H1 (cell line): ENCODE measurements around the gene SKA3. TPM values are rescaled to one million over a fixed set of nuclear protein-coding genes. Genes with fewer than 3 reads are reported as not detected.

Experiments used
- CTCF ChIA-PET: fragments of 300-600 bp; sonication (Branson Sonifier 250); formaldehyde crosslinking; loops from one replicate; lab custom pipeline; 2021; ENCODE audit not compliant: partially characterized antibody; lab: Charles Lee
- POLR2A ChIA-PET: fragments of 300-600 bp; sonication (Branson Sonifier 250); formaldehyde crosslinking; loops from one replicate; lab custom pipeline; 2021; ENCODE audit warnings: inconsistent platforms; ENCODE audit not compliant: partially characterized antibody; lab: Charles Lee
- DNase-seq, 2 experiments: peaks; one replicate each; pipeline versions ENCODE4 v3.0.0 to v3.0.0-alpha.2; 2010 to 2022; ENCODE audit warnings: low spot score in 2 of 2, low read depth in 1 of 2, mixed read lengths in 1 of 2
- FAIRE-seq: peaks from 2 replicates; lab custom pipeline; 2011; peaks lifted over from hg19 to GRCh38; lab: Jason Lieb, UNC
- H2AFZ ChIP-seq: 2 replicates; pipeline ENCODE4 v1.8.1; 2012; ENCODE audit warnings: low read length, inconsistent platforms
- H2AK5ac ChIP-seq: 2 replicates; pipeline ENCODE4 v1.6.1; 2013; ENCODE audit warnings: low read depth, low read length
- H2BK120ac ChIP-seq: replicated peaks from 2 replicates; pipeline ENCODE3; 2013; ENCODE audit warnings: low read depth, low read length, inconsistent platforms
- H2BK12ac ChIP-seq: 2 replicates; pipeline ENCODE4 v1.6.1; 2013; ENCODE audit warnings: low read depth, low read length
- H2BK15ac ChIP-seq: 2 replicates; pipeline ENCODE4 v1.6.1; 2013; ENCODE audit warnings: low read length
- H2BK20ac ChIP-seq: 2 replicates; pipeline ENCODE4 v1.6.1; 2013; ENCODE audit warnings: low read length
- H2BK5ac ChIP-seq: 2 replicates; pipeline ENCODE4 v1.6.1; 2013; ENCODE audit warnings: low read depth, low read length
- H3K14ac ChIP-seq: 2 replicates; pipeline ENCODE4 v1.6.1; 2013; ENCODE audit warnings: inconsistent platforms; ENCODE audit not compliant: insufficient read length
- H3K18ac ChIP-seq: 2 replicates; pipeline ENCODE4 v1.6.1; 2013; ENCODE audit warnings: low read length; ENCODE audit errors: extremely low read depth
- H3K23ac ChIP-seq: 2 replicates; pipeline ENCODE4 v1.6.1; 2013; ENCODE audit warnings: inconsistent platforms; ENCODE audit not compliant: insufficient read length
- H3K23me2 ChIP-seq: 2 replicates; pipeline ENCODE4 v1.6.1; 2013; ENCODE audit warnings: low read depth, low read length
- H3K27ac ChIP-seq: 2 replicates; pipeline ENCODE4 v1.6.1; 2011; ENCODE audit warnings: low read depth, low read length, inconsistent platforms
- H3K27me3 ChIP-seq, 4 experiments: replicated peaks in 1 of 4; 1 replicate in 1 of 4; 2 replicates in 3 of 4; pipeline versions ENCODE4 v1.6.1 to v1.8.1; 2011 to 2013; ENCODE audit warnings: low read length in 3 of 4, mild to moderate bottlenecking in 3 of 4, inconsistent platforms in 2 of 4, mixed read lengths in 2 of 4, moderate library complexity in 1 of 4; ENCODE audit not compliant: control insufficient read depth in 3 of 4, insufficient read depth in 3 of 4; ENCODE audit errors: extremely low read depth in 1 of 4
- H3K36me3 ChIP-seq, 4 experiments: 2 replicates each; pipeline versions ENCODE4 v1.6.1 to v1.8.1; 2011 to 2013; ENCODE audit warnings: mild to moderate bottlenecking in 4 of 4, low read length in 3 of 4, moderate library complexity in 2 of 4, control low read depth in 1 of 4, inconsistent platforms in 1 of 4; ENCODE audit not compliant: insufficient read depth in 4 of 4, control insufficient read depth in 2 of 4
- H3K4ac ChIP-seq: replicated peaks from 2 replicates; pipeline ENCODE3; 2013; ENCODE audit warnings: low read length, low read depth, mixed read lengths, inconsistent platforms; ENCODE audit not compliant: insufficient read length
- H3K4me1 ChIP-seq, 4 experiments: replicated peaks in 1 of 4; 1 replicate in 1 of 4; 2 replicates in 3 of 4; pipeline versions ENCODE4 v1.6.1 to v1.8.1; 2011 to 2013; ENCODE audit warnings: low read length in 3 of 4, inconsistent platforms in 2 of 4, mixed read lengths in 1 of 4; ENCODE audit not compliant: insufficient read depth in 4 of 4, control insufficient read depth in 3 of 4
- H3K4me2 ChIP-seq, 2 experiments: 2 replicates each; pipeline versions ENCODE4 v1.6.1 to v1.8.1; 2011 to 2013; ENCODE audit warnings: low read depth in 2 of 2, low read length in 2 of 2, control low read depth in 1 of 2, inconsistent platforms in 1 of 2, mild to moderate bottlenecking in 1 of 2; ENCODE audit not compliant: insufficient read depth in 1 of 2
- H3K4me3 ChIP-seq, 4 experiments: fragments of 200-600, 300-600 bp in 1 of 4; sonication (generic), shearing (Covaris generic), sonication (Bioruptor Twin) in 1 of 4; 2 replicates each; pipeline versions ENCODE4 v1.5.1 to v1.8.1; 2011 to 2016; ENCODE audit warnings: low read length in 4 of 4, low read depth in 3 of 4, control low read depth in 2 of 4, inconsistent platforms in 2 of 4, mild to moderate bottlenecking in 2 of 4, mixed read lengths in 1 of 4, moderate library complexity in 1 of 4; ENCODE audit not compliant: insufficient read depth in 2 of 4; ENCODE audit errors: extremely low read depth in 1 of 4
- H3K56ac ChIP-seq: replicated peaks from 2 replicates; pipeline ENCODE3; 2013; ENCODE audit warnings: low read depth, mild to moderate bottlenecking, mixed read lengths, low read length, inconsistent platforms; ENCODE audit not compliant: insufficient read length
- H3K79me1 ChIP-seq: 2 replicates; pipeline ENCODE4 v1.6.1; 2013; ENCODE audit warnings: low read depth, low read length, control low read depth
- H3K79me2 ChIP-seq, 2 experiments: 2 replicates each; pipeline versions ENCODE4 v1.6.1 to v1.8.1; 2012 to 2013; ENCODE audit warnings: low read length in 2 of 2, mild to moderate bottlenecking in 2 of 2, inconsistent platforms in 1 of 2; ENCODE audit not compliant: insufficient read depth in 2 of 2, control insufficient read depth in 1 of 2
- H3K9ac ChIP-seq, 4 experiments: replicated peaks in 1 of 4; 1 replicate in 1 of 4; 2 replicates in 3 of 4; pipeline versions ENCODE4 v1.6.1 to v1.8.1; 2011 to 2013; ENCODE audit warnings: low read depth in 3 of 4, low read length in 3 of 4, control low read depth in 2 of 4, mild to moderate bottlenecking in 2 of 4, moderate library complexity in 2 of 4, inconsistent platforms in 1 of 4; ENCODE audit errors: extremely low read depth in 1 of 4
- H3K9me3 ChIP-seq, 2 experiments: 2 replicates each; pipeline versions ENCODE4 v1.6.1 to v1.8.1; 2012 to 2013; ENCODE audit warnings: mild to moderate bottlenecking in 2 of 2, moderate library complexity in 2 of 2, control low read depth in 1 of 2, inconsistent platforms in 1 of 2, low read depth in 1 of 2, low read length in 1 of 2, mixed read lengths in 1 of 2; ENCODE audit not compliant: insufficient read depth in 2 of 2
- H4K20me1 ChIP-seq, 2 experiments: replicated peaks in 1 of 2; 2 replicates each; pipeline versions ENCODE3 to v1.8.1; 2011 to 2013; ENCODE audit warnings: inconsistent platforms in 2 of 2, low read length in 2 of 2, mild to moderate bottlenecking in 1 of 2; ENCODE audit not compliant: insufficient read depth in 2 of 2, control insufficient read depth in 1 of 2
- H4K5ac ChIP-seq: 2 replicates; pipeline ENCODE4 v1.6.1; 2013; ENCODE audit warnings: low read length, low read depth, mixed read lengths, inconsistent platforms; ENCODE audit not compliant: insufficient read length
- H4K8ac ChIP-seq: 2 replicates; pipeline ENCODE4 v1.8.0; 2013; ENCODE audit warnings: mild to moderate bottlenecking, moderate library complexity, low read length, inconsistent platforms; ENCODE audit not compliant: insufficient read depth; ENCODE audit errors: extremely low read depth
- H4K91ac ChIP-seq: replicated peaks from 2 replicates; pipeline ENCODE3; 2013; ENCODE audit warnings: low read length, mixed read lengths, inconsistent platforms; ENCODE audit not compliant: insufficient read length
- ASH2L ChIP-seq: fragments of 200-600, 300-600 bp; sonication (generic); IDR thresholded peaks from one replicate; pipeline ENCODE4 v1.7.1; 2017; ENCODE audit warnings: low read length
- ATF2 ChIP-seq: IDR thresholded peaks from 2 replicates; pipeline ENCODE4 v1.6.1; 2012; ENCODE audit warnings: low read length, inconsistent platforms
- BACH1 ChIP-seq: IDR thresholded peaks from 2 replicates; pipeline ENCODE4 v1.6.1; 2012; ENCODE audit warnings: low read length, improper control_type of control experiment
- BRCA1 ChIP-seq: IDR thresholded peaks from 2 replicates; pipeline ENCODE4 v1.6.1; 2012; ENCODE audit warnings: low read depth, low read length, improper control_type of control experiment
- CBX5 ChIP-seq: fragments of 300-800, 300-1000 bp; sonication (generic); IDR thresholded peaks from 2 replicates; pipeline ENCODE4 v1.7.1; 2016; ENCODE audit warnings: antibody characterized with exemption, low read length, low read depth
- CBX8 ChIP-seq: fragments of 300-800, 300-1000 bp; sonication (generic); IDR thresholded peaks from 2 replicates; pipeline ENCODE4 v1.7.1; 2016; ENCODE audit warnings: low read depth, low read length, borderline replicate concordance
- CREB1 ChIP-seq: IDR thresholded peaks from 2 replicates; pipeline ENCODE4 v1.6.1; 2012; ENCODE audit warnings: inconsistent platforms
- EZH2 ChIP-seq: fragments of 200-600 bp; sonication (generic); IDR thresholded peaks from 2 replicates; pipeline ENCODE4 v1.7.1; 2012; ENCODE audit warnings: low read depth, mild to moderate bottlenecking, moderate library complexity, low read length, inconsistent platforms; ENCODE audit not compliant: severe bottlenecking
- MAFK ChIP-seq: IDR thresholded peaks from 2 replicates; pipeline ENCODE4 v1.6.1; 2012; ENCODE audit warnings: low read depth, mild to moderate bottlenecking, improper control_type of control experiment, low read length
- POU5F1 ChIP-seq: IDR thresholded peaks from 2 replicates; pipeline ENCODE4 v1.6.1; 2011; ENCODE audit warnings: low read depth, mild to moderate bottlenecking, low read length, moderate library complexity
- SAP30 ChIP-seq: fragments of 300-600 bp; sonication (generic); IDR thresholded peaks from 2 replicates; pipeline ENCODE4 v1.7.1; 2012; ENCODE audit warnings: low read length, moderate library complexity, mild to moderate bottlenecking, inconsistent platforms; ENCODE audit not compliant: insufficient read depth, insufficient replicate concordance
- SIRT6 ChIP-seq: IDR thresholded peaks from one replicate; pipeline ENCODE4 v1.7.1; 2012; ENCODE audit warnings: low read length, inconsistent platforms
- SP2 ChIP-seq: IDR thresholded peaks from 2 replicates; pipeline ENCODE4 v1.6.1; 2012; ENCODE audit warnings: mild to moderate bottlenecking, low read length, inconsistent platforms
- SRF ChIP-seq: IDR thresholded peaks from 2 replicates; pipeline ENCODE4 v1.6.1; 2011; ENCODE audit warnings: mild to moderate bottlenecking, low read depth, low read length, moderate library complexity
- TEAD4 ChIP-seq: IDR thresholded peaks from 2 replicates; pipeline ENCODE4 v1.6.1; 2012; ENCODE audit warnings: low read depth, low read length, inconsistent platforms, mixed read lengths
- ZNF274 ChIP-seq: IDR thresholded peaks from 2 replicates; pipeline ENCODE4 v1.7.0; 2012; ENCODE audit warnings: low read length, borderline replicate concordance; ENCODE audit errors: extremely low read depth
- polyA plus RNA-seq, 7 experiments: library from polyadenylated mRNA; depleted of rRNA in 3 of 7; stranded (reverse) in 5 of 7; unstranded in 2 of 7; fragments of >200 nt in 5 of 7; fragments of 200-250 nt in 2 of 7; gene quantifications; 1 replicate in 5 of 7; 2 replicates in 1 of 7; 4 replicates in 1 of 7; pipeline versions ENCODE4 v1.2.1 to v1.2.3, GENCODE V29; 2011 to 2013; ENCODE audit warnings: missing spikeins in 2 of 7, mixed read lengths in 2 of 7
- total RNA-seq: library from RNA; stranded (reverse); fragmentation: NEBNext Ultra II Directional; extraction: Animal tissue kit (Norgen Biotek cat#: 25700); gene quantifications from 2 replicates; pipeline ENCODE4 v1.2.1, GENCODE V29; 2021

SKA3 gene
- total and polyA plus RNA-seq, 2 of the 8 experiments (the other 6 are each of a cell fraction or from before 2014, with no cell fraction given) = 32.3 to 63.7 TPM

GRCh38 chr13:21221268-21221667 lies 44.9 kb upstream of the SKA3 start:
- H2AFZ ChIP-seq = no peak overlapping the region
- H3K27ac ChIP-seq = no peak overlapping the region
- H4K8ac ChIP-seq = no peak overlapping the region
- peaks cover 7 to 13% of the 10 kb centered on the region in 2 experiments; a peak in 1 of 4 replicates for H3K9me3 ChIP-seq
- no peak overlapping the region for H2BK12ac ChIP-seq
- no peak overlapping the region for H2BK20ac ChIP-seq
- H3K9ac ChIP-seq = no peak overlapping the region
- H3K79me1 ChIP-seq = no peaks in the 10 kb centered on the region
- H3K56ac ChIP-seq = no peak overlapping the region
- FAIRE-seq (no peak), DNase-seq (no peak)
- H3K4me1 ChIP-seq = no peaks in the 10 kb centered on the region
- no peak overlapping the region for H4K5ac ChIP-seq
- H4K91ac ChIP-seq = no peak overlapping the region
- H3K4me3 ChIP-seq = no peak overlapping the region
- no peaks in the 10 kb centered on the region for H4K20me1 ChIP-seq
- no peak overlapping the region for H2BK15ac ChIP-seq
- POLR2A ChIA-PET = no interaction called here
- CTCF ChIA-PET = interaction anchor here (0.7 kb wide), 1 partner anchor 1535 kb away, joined by 3 read pairs; no protein-coding TSS in a partner anchor
- H2AK5ac ChIP-seq = no peak overlapping the region
- H3K4me2 ChIP-seq = no peak overlapping the region
- no peaks in the 10 kb centered on the region for H3K36me3 ChIP-seq
- H3K27me3 ChIP-seq = no peaks in the 10 kb centered on the region
- H3K23me2 ChIP-seq = no peaks in the 10 kb centered on the region
- no peaks in the 10 kb centered on the region for H3K79me2 ChIP-seq
- no peak overlapping the region for H2BK120ac ChIP-seq
- no peak overlapping the region for H3K4ac ChIP-seq
- no peak overlapping the region for H3K18ac ChIP-seq
- no peak overlapping the region for H3K23ac ChIP-seq
- H3K14ac ChIP-seq = no peak overlapping the region
- no peak overlapping the region for H2BK5ac ChIP-seq
- TF ChIP-seq TEAD4 (no peak), BACH1 (no peak), SRF (no peak), ZNF274 (no peak), BRCA1 (no peak), ASH2L (no peak), MAFK (no peak), CBX8 (no peak), SAP30 (no peak), EZH2 (no peak), CREB1 (no peak), SIRT6 (no peak), ATF2 (no peak), CBX5 (no peak), POU5F1 (no peak), SP2 (no peak)
